ENCODE data around the gene GPR152.
"Not testable (repeated sequence)": the region's sequence is repeated elsewhere in the genome, so short reads cannot be mapped to it uniquely, and the experiment has no call there.

GRCh38 chr11:67402192-67402839 is 50.2 kb downstream of the GPR152 start:
- not testable (repeated sequence) for TF ChIP-seq CTCF, POLR2A, EP300, POLR2AphosphoS5 (IDR thresholded peaks at IDR 0.05)

All from gastroesophageal sphincter (tissue), 3 donors.